HFFc6 (cell line): ENCODE data around the gene PSME4. TPM values are rescaled to one million over a fixed set of nuclear protein-coding genes. Genes with fewer than 3 reads are reported as not detected.
"Not testable (repeated sequence)": the region's sequence is repeated elsewhere in the genome, so short reads cannot be mapped to it uniquely, and the experiment has no call there.

ENCODE experiments used
- DNase-seq: peaks from one replicate; pipeline ENCODE4 v3.0.0-alpha.2; 2018
- H3K27ac Mint-ChIP-seq: 2 replicates; pipeline ENCODE4 v1.8.0; 2020; ENCODE audit warnings: mild to moderate bottlenecking, mixed read lengths
- H3K27me3 Mint-ChIP-seq: 2 replicates; pipeline ENCODE4 v1.8.0; 2021; ENCODE audit warnings: mild to moderate bottlenecking, moderate library complexity, mixed read lengths; ENCODE audit not compliant: insufficient read depth
- H3K36me3 Mint-ChIP-seq: 2 replicates; pipeline ENCODE4 v1.8.0; 2021; ENCODE audit warnings: low read depth, mixed read lengths
- H3K4me1 Mint-ChIP-seq: 2 replicates; pipeline ENCODE4 v1.8.0; 2020; ENCODE audit warnings: low read depth, mixed read lengths
- H3K4me3 Mint-ChIP-seq: 2 replicates; pipeline ENCODE4 v1.8.0; 2020; ENCODE audit warnings: mild to moderate bottlenecking, moderate library complexity, mixed read lengths
- H3K9me3 Mint-ChIP-seq: 2 replicates; pipeline ENCODE4 v1.8.0; 2020; ENCODE audit warnings: mild to moderate bottlenecking, mixed read lengths
- total RNA-seq, 6 experiments: library from RNA; stranded (reverse); fragmentation: NEBNext Ultra II Directional; extraction: Animal tissue kit (Norgen Biotek cat#: 25700); gene quantifications; 2 replicates in 1 of 6; 3 replicates in 5 of 6; pipeline ENCODE4 v1.2.3, GENCODE V29; 2021
- TF ChIP-seq, protein P1 (sequence below): fragments of 200-600 bp; sonication (generic); IDR thresholded peaks from 2 replicates; pipeline ENCODE4 v1.5.0; 2021; ENCODE audit warnings: antibody characterized with exemption, mild to moderate bottlenecking

The PSME4 gene
- total RNA-seq, 6 experiments from 2014 or later, result 64.6 to 88.0 (median 75.3) TPM

DNA sequence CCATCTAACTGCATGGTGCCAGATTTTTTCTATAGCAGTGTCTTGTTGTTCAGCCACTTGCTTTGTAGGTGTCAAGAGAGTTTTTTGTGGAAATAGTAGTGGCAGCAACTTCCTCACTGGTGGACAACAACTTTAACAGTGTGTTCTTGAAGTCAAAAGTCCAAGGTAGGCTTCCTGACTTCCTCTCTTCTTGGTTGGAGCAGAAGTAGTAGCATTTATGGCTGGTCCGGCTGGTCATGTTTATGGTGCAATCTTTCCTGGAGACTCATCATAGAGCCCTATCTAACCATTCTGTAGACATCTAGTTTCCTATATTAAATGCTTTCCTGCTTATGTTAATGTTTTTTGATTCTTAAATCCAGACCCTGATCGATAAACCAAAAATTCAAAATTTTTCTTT, 122.7 kb downstream of the PSME4 start:
- no peak for DNase-seq
- Mint-ChIP-seq H3K4me3 (no peak overlapping the region), H3K36me3 (peaks cover 11% of the 10 kb centered on the region; the same call in 1 of the 2 replicates), H3K9me3 (no peaks in the 10 kb centered on the region), H3K27ac (no peak overlapping the region), H3K27me3 (no peaks in the 10 kb centered on the region), H3K4me1 (no peaks in the 10 kb centered on the region)
- TF ChIP-seq, protein P1, sequence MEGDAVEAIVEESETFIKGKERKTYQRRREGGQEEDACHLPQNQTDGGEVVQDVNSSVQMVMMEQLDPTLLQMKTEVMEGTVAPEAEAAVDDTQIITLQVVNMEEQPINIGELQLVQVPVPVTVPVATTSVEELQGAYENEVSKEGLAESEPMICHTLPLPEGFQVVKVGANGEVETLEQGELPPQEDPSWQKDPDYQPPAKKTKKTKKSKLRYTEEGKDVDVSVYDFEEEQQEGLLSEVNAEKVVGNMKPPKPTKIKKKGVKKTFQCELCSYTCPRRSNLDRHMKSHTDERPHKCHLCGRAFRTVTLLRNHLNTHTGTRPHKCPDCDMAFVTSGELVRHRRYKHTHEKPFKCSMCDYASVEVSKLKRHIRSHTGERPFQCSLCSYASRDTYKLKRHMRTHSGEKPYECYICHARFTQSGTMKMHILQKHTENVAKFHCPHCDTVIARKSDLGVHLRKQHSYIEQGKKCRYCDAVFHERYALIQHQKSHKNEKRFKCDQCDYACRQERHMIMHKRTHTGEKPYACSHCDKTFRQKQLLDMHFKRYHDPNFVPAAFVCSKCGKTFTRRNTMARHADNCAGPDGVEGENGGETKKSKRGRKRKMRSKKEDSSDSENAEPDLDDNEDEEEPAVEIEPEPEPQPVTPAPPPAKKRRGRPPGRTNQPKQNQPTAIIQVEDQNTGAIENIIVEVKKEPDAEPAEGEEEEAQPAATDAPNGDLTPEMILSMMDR, result no peak

DNA sequence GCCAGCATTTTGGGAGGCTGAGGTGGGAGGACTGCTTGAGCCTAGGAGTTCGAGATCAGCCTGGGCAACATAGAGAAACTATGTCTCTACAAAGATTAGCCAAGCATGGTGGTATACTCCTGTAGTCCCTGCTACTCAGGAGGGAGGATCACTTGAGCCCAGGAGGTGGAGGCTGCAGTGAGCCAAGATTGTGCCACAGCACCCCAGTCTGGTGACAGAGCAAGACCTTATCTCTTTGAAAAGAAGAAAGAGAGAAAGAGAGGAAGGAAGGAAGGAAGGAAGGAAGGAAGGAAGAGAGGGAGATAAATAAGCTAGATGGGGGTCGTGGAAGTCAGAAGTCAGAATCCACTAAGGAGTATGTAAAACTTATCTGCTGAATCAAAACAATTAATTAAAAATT, 127.2 kb downstream of the PSME4 start:
- no peak overlapping the region for H3K27ac Mint-ChIP-seq
- no peaks in the 10 kb centered on the region for H3K4me1 Mint-ChIP-seq
- peaks cover 8% of the 10 kb centered on the region for H3K9me3 Mint-ChIP-seq
- H3K4me3 Mint-ChIP-seq, result no peak overlapping the region
- peaks cover 7% of the 10 kb centered on the region; the same call in 1 of the 2 replicates for H3K36me3 Mint-ChIP-seq
- DNase-seq, result no peak
- no peaks in the 10 kb centered on the region for H3K27me3 Mint-ChIP-seq
- TF ChIP-seq, protein P1, result no peak

DNA sequence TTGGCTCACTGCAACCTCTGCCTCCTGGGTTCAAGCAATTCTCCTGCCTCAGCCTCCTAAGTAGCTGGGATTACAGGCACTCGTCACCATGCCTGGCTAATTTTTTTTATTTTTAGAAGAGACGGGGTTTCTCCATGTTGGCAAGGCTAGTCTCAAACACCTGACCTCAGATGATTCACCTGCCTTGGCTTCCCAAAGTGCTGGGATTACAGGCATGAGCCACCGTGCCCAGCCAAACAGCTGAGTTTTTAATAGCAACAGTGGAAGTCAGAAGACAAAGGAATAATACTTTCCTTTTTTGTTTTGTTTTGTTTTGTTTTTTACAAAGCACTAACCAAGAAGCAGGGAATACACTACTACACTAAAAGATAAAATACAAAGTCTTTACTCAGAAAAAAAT, 127.9 kb downstream of the PSME4 start:
- TF ChIP-seq, protein P1, result no peak
- H3K4me1 Mint-ChIP-seq, result no peaks in the 10 kb centered on the region

DNA sequence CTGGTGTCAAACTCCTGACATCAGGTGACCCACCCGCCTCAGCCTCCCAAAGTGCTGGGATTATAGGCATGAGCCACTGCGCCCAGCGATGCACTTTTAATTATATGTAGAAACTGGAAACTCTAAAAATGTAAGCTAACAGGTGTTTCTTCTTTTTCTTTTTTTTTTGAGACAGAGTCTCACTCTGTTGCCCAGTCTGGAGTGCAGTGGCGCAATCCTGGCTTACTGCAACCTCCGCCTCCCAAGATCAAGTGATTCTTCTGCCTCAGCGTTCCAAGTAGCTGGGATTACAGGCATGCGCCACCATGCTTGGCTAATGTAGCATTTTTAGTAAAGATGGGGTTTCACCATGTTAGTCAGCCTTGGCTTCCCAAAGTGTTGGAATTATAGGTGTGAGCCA, 129.1 kb downstream of the PSME4 start:
- H3K27me3 Mint-ChIP-seq, H3K9me3 Mint-ChIP-seq, H3K27ac Mint-ChIP-seq, H3K4me3 Mint-ChIP-seq, H3K36me3 Mint-ChIP-seq, DNase-seq, H3K4me1 Mint-ChIP-seq: not testable (repeated sequence)

More for the DNA sequence above, 127.9 kb downstream of the PSME4 start:
- Mint-ChIP-seq H3K27ac (no peak overlapping the region), H3K36me3 (0 out of 2 replicates have a peak, but pooled peaks cover 1% of the 10 kb centered on the region), H3K27me3 (no peaks in the 10 kb centered on the region), H3K9me3 (peaks cover 8% of the 10 kb centered on the region), H3K4me3 (no peak overlapping the region)
- no peak for DNase-seq

DNA sequence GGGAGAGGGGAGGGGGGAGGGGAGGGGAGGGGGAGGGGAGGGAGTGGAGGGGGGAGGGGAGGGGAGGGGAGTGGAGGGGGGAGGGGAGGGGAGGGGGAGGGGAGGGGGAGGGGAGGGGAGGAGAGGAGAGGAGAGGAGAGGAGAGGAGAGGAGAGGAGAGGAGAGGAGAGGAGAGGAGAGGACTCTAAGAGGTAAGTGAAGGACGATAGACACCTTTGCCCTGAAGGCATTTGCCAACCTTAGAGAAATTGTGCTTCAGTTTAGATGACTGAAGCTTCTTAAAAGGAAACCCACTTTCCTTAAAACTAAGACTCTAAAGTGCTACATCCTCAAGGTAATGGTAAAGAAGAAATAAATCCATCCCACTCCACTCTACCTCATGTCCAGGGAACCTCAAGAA, 130.2 kb downstream of the PSME4 start:
- TF ChIP-seq, protein P1, result no peak
- no peak overlapping the region for H3K4me3 Mint-ChIP-seq
- no peaks in the 10 kb centered on the region for H3K4me1 Mint-ChIP-seq
- H3K27ac Mint-ChIP-seq, result no peak overlapping the region
- peaks cover 8% of the 10 kb centered on the region for H3K9me3 Mint-ChIP-seq
- no peak for DNase-seq
- H3K36me3 Mint-ChIP-seq, result no peaks in the 10 kb centered on the region; the same call in 1 of the 2 replicates
- H3K27me3 Mint-ChIP-seq, result no peaks in the 10 kb centered on the region

DNA sequence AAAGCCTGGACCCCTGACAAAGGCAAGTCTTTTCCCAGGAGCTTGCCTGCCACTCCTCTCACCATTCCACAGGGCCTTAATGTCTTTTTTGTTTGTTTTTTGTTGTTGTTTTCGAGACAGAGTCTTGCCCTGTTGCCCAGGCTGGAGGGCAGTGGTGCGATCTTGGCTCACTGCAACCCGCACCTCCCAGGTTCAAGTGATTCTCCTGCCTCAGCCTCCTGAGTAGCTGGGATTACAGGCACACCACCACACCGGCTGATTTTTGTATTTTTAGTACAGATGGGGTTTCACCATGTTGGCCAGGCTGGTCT, 140.9 kb downstream of the PSME4 start:
- peaks cover 17% of the 10 kb centered on the region for H3K4me1 Mint-ChIP-seq
- H3K4me3 Mint-ChIP-seq, H3K27me3 Mint-ChIP-seq, DNase-seq, H3K27ac Mint-ChIP-seq, H3K9me3 Mint-ChIP-seq: not testable (repeated sequence)
- H3K36me3 Mint-ChIP-seq, result peaks cover 15% of the 10 kb centered on the region
